Fibroblast of skin of right quadriceps (primary cell): ENCODE data around the gene SLC6A6.
"Not testable (repeated sequence)": the region's sequence is repeated elsewhere in the genome, so short reads cannot be mapped to it uniquely, and the experiment has no call there.

Source experiments
- DNase-seq: peaks from one replicate; pipeline ENCODE4 v3.0.0-alpha.2; 2013

The SLC6A6 gene

DNA sequence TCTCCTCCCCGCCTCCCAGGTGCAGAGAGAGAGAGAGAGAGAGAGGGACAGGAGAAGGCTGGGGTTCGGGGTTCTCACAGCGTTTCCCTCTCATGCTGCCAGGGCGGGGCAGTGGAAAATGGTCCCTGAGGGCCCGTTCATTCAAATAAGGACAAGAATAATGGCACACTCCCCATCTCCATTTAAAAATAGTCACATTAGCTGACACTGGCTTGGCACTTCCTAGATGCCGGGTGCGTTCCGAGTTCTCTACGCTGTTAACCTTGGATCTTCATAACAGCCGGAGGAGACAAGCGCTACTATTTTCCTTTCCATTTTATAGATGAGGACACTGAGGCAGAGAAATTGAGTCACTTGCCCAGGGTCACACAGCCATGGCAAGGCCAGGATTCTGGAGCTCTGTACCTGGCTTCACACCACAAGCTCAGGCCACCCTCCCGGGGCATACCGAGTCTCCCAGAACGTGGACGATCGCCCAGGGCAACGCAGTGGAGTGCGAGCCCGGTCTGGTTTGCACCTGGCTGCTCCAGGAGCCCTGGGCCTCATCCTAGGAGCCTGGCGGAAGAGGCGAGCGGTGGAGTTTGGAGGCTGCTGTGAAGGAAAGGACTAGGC lies 608 bp upstream of the SLC6A6 start:
- no peak for DNase-seq

DNA sequence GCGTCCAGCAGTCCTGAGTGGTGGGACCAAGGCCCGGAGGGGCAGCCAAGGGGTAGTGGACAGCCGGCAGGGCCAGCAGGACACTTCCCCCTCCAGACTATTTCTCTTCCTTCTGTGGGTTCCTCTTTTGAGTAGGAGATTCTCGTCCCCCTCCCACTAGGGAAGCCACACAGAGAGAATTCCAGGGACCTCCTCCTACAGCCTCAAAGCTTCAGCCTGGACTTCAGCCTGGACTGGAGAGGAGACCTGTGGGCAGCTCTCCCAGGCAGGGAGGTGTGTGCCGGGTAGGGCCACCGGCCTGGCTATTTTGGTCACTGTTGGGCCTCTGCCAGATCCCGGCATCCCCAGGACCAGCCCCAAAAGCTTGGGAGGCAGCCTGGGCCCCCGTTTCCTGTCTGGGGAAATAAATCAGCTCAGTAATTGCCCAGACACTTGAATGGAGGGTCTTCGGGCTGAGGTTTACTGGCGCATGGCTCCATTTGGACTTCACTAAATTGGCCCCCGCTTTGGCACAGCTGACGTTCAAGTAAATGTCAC lies 1.3 kb downstream of the SLC6A6 start:
- DNase-seq = no peak

- no peak for DNase-seq
These were observed 1.8 kb downstream of the SLC6A6 start for GRCh38 chr3:14404186-14404585.

GRCh38 chr3:14404631-14405359 lies 2.4 kb downstream of the SLC6A6 start:
- no peak for DNase-seq

DNA sequence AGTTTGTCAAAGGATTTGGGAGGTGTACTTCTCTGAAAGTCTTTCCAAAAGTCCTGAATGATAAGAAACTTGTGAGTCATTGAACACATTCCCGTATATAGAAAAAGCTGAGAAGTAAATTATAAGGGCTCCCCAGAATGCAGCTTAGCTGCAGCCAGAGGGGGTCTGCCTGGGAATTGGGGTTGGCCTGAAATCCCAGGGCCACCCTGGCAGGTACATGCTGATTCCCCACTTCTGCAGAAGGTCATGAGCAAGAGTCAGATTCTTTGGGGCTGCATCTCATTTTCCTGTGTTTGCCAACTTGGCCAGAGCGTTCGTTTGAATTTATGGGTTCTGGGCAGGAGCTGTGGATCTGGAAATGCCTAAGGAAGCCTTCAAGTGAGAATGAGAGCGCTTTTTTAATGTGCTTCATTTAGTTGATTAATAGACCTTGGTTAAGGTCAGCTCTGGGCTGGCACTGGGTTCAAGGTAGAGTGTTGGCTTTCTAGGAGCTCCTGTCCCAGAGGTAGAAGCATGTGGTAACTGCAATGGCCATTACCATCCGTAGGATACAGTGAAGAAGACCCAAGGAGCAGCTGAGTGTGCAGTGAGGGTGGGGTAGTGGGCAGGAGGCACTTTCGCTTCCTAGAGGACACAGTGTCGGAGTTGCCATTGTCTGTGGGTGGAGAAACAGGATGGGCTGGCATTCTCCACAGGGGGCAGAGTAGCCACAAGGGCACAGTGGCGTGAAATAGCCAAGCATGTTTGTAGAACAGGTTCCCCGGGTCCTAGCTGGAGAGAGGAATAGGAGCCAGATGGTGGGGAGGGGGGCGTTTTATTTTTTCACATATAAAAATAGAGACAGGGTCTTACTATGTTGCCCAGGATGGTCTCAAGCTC lies 3.2 kb downstream of the SLC6A6 start:
- DNase-seq = no peak

- DNase-seq = no peak
These were observed 3.9 kb downstream of the SLC6A6 start for GRCh38 chr3:14406336-14406735.

DNA sequence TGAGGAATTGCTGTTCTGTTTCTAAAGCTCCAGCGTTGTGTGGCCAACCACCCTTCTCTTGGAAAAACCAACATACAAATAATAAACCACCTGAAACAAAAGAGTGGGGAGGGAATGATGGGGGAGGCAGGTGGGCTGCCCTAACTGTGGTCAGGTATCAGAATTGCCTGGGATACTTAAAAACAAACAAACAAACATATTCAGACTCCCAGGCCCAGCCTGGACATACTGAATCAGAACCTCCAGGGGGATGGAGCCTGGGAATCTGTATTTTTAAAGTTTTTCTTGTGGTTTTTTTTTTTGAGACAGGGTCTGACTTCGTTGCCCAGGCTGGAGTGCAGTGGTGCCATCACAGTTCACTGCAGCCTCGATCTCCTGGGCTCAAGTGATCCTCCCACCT lies 4.4 kb downstream of the SLC6A6 start:
- no peak for DNase-seq

DNA sequence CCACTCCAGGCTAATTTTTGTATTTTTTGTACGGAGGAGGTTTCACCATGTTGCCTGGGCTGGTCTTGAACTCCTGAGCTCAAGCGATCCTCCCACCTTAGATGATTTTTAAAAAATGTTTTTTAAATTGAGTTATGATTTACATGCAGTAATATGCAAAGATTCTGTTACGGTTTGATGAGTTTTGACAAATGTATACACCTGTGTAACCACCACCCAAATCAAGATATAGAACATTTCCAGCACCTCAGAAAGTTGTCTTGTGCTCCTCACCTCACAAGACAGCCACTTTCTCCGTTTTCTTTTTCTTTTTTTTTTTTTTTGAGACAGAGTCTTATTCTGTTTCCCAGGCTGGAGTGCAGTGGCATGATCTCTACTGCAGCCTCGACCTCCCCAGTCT lies 4.8 kb downstream of the SLC6A6 start:
- DNase-seq = no peak

- DNase-seq = not testable (repeated sequence)
These were observed 7.3 kb downstream of the SLC6A6 start for GRCh38 chr3:14409779-14410063.

DNA sequence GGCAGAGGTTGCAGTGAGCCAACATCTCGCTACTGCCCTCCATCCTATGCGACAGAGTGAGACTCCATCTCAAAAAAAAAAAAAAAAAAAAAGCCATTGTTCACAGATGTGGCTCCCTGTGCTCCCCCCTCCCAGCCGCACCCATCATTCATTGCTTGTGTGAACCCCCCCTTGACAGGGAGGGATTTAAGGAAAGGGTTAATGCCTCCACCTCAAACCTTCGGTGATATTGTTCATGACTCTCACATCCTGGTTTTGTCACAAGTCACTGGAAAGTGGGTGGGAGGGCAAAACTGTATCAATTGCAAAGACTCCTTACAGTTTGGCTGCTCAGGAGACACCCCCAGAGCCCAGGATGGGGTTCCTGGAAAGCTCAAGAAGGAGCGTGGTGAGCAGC lies 7.7 kb downstream of the SLC6A6 start:
- DNase-seq = no peak

- peak; percentile 86 for DNase-seq
These were observed 8.2 kb downstream of the SLC6A6 start for GRCh38 chr3:14410503-14411165.

DNA sequence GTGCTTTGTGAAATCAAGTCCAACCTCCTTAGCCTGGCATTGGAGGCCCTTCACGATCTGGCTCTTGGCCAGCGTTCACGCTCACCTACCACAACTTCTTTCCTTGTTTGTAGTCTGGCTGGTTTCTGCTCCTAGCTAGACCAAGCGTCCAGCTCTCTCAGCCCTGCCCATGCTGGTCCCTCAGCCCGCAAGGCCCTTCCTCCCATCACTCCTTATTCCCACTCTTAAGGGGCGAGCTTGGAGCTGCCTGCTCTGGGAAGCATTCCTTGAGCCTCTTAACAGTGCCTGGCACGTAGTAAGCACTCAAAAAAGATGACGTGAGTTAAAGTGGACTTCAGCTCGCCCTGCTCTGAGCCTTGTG lies 8.7 kb downstream of the SLC6A6 start:
- DNase-seq = no peak

DNA sequence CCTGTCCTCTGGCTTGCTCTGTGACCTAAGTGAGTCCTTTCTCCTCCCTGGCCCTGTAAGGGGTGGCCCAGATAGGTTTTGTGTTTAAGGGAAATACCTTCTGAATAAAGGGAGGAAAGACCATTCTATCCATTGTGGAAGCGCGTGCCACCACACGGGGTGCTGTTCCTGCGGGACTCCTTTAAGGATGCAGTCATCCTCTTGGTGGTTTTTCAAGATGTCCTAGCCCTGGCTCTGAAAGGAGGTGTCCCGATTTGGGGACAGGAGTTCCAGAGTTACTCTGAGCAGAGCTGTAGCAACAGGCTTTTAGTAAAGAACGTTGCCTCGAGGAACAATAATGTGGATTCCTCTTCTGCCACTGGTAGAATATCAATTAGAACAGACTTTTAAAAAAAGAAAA lies 9.6 kb downstream of the SLC6A6 start:
- no peak for DNase-seq

GRCh38 chr3:14412831-14413380 lies 10.5 kb downstream of the SLC6A6 start:
- no peak for DNase-seq

- DNase-seq = peak; percentile 61
These were observed 11.1 kb downstream of the SLC6A6 start for GRCh38 chr3:14413381-14414071.

DNA sequence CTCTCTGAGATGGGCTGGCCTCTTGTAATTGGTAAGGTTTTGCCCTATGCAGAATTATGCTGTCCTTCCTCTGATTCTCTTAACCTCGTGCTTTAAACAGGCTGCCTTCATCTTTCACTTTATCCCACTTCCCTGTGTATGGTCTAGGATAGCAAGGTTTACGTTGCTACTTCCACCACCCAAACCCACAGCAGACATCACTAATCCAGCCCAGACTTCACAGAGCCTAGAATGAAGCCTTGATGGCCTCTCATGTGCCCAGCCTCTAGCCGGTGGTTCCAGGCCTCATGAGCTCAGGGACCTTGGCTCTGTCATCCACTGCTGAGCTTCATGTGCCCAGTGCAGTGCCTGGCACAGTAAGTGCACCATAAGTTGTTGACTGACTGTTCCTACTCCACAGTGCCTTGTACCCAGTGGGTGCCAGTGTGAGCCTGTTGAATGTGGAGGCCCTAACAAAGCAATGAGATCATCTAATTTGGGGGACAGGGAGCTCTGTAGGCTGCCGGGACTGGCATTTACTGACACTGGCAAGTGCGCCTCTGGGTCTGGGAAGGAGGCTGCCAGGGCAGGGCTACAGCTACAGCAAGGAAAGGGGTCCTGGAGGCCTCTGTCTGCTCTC lies 12.5 kb downstream of the SLC6A6 start:
- DNase-seq = no peak

GRCh38 chr3:14415501-14415900 lies 13.1 kb downstream of the SLC6A6 start:
- peak; percentile 76 for DNase-seq

DNA sequence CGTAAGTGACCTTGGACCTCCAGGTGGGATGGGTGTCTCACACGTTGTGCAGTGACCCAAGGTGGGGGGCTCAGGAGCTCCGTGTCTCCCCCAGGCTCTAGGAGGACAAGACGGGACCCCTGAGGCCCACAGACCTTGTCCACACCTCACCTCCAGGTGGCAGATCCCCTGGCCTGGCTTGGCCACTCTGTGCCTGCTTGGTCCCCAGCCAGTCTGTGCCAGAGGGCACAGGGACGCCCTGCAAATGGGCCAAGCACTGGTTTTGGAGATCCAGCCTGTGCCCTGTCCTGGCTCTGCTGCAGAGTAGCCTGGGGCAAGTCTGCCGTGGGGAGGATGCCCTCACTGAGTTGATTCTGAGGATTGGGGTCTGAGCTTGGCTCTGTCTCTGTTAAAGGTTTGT lies 14.0 kb downstream of the SLC6A6 start:
- no peak for DNase-seq

- DNase-seq = no peak
These were observed 16.2 kb downstream of the SLC6A6 start for GRCh38 chr3:14418296-14419250.
